GM21526 (cell line): ENCODE results near the gene RAB30.
"Not testable (repeated sequence)": the region's sequence is repeated elsewhere in the genome, so short reads cannot be mapped to it uniquely, and the experiment has no call there.

Experiments used
- ATAC-seq: cut with Tn5 transposase; IDR thresholded peaks from one replicate; pipeline ENCODE4 v1.9.1; 2021; ENCODE audit warnings: moderate library complexity; ENCODE audit not compliant: unreplicated experiment, low FRiP score

RAB30 gene

DNA sequence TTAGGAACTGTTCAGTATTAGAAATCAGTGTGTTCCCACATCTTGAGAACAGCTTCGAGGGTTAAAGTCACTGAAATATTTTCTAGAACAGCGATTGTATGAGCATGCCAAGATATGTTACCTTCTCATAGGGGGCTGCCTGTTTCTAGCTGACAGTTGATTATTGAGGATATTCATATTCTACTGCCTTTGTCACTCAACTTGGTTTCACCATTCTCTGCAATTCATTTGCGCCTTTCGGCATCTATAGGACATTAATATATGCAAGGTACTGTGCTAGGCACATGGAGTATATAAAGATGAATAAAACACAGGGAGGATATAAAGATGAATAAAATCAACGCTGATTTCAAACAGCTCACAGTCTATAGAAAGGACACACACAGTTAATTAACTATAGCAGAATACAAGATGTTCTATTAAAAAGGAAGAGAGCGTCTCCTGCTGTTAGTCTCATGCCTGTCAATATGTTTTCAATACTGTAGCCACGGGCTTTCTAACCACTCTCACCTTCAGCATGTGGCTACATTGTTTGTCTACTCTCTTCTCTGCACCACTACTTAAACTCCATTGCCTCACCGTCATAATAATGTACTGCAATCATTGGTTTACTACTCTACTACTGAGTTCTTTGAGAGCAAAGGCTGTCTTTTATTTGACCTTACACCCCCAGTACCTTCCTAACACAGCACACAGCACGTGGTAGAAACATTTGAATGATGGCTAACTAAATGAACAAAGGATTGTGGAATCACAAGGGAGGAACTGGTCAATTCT, 81.9 kb downstream of the RAB30 start:
- no peak for ATAC-seq

DNA sequence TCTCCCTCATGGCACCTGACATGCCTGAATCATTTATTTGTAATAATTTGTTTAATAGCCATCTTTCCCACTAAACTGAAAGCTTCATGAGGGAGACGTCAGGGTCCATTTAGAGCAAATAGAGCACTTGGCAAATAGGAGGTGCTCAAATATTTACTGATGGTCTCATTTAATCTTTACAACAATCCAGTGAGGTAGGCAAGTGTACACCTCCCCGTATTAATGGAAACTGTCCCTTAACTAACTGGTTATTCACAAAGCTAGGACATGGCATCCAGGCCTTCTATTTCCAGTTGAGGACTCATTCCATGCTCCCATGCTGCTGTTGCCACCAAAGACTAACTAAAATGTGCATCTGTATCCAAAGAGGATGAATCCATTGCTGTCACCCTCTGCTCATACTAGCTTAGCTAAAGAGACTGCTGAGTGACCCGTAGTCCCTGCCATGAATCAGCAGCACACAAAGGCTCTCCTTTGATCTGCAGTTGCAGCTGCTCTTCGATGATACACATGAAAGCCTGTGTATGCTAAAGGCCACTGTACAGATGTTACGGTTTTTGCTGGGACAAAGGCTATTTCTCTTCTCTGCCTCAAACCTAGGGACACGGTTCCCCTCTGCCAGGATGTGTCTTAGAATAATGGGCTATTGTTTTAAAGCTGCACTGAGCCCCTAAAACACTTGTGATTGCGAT, 82.6 kb downstream of the RAB30 start:
- no peak for ATAC-seq

DNA sequence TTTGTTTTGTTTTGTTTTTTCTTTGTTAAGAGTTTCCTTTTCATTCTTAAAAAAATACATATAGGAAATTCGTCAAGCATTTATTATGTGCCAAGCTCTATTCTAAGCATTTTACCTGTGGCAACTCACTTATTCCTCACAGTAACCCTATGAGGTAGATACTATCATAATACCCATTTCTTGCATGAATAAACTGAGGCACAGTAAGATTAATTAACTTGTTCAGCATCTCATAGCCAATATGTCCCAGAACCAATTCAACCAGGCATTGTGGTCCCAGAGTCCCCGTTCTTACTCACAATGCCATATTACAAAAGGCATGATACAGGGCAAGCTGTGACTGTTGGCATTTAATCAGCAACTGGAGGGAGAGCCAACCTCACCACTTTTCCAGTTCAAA, 83.7 kb downstream of the RAB30 start:
- ATAC-seq = no peak

DNA sequence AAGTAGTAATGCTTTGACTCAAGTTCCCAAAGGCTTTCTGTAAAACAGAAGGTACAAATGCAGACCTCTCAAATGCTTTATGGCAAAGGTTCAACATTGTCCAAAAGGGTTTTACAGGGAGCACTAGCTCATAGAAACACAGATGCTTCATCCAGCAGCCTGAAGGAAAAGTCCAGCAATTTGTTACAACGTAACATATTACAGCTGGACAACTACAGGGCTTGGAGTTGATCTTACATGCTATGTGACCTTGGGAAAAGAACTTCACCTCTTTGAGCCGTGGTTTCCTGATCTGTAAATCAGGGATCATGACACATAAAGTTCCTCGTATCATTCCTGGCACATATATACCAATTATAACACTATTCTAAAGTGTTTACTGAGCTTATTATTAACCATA, 85.3 kb downstream of the RAB30 start:
- ATAC-seq = no peak

DNA sequence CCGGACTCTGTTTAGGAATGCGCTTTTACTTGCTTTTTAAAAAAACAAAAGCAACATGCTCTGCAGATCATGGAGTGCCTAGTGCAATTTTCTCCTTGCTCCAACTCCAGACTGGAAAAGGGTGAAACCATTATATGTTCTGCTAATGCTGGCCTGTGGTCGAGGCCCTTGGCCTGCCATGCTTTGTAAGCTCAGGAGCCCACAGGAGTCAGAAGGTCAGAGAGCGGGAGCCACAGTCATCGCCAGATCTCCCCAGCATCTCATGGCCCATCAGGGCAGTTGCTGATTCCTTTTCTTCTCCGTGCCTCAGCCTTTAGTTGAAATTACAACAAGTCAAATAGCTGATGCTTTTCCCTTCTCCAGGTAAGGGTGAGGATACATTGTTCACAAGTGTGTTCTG, 89.8 kb downstream of the RAB30 start:
- no peak for ATAC-seq

DNA sequence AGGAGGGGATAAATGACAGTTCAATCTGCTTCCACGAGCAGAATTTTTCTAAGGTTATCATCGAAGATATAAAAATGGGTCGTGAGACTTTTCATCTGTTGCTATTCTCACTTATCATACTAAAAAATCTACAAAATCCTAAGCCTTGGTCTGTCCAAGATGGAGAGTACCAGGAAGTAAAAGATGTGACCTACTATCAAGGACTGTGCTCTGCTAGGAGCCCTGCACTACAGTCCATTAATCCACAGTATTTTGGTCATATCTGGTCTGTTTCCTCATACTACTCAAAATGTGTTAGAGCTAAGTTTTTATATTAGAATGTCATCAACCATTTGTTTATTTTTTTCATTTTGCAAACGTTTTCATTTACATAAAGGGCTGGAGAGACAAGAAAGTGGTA, 90.8 kb downstream of the RAB30 start:
- no peak for ATAC-seq

DNA sequence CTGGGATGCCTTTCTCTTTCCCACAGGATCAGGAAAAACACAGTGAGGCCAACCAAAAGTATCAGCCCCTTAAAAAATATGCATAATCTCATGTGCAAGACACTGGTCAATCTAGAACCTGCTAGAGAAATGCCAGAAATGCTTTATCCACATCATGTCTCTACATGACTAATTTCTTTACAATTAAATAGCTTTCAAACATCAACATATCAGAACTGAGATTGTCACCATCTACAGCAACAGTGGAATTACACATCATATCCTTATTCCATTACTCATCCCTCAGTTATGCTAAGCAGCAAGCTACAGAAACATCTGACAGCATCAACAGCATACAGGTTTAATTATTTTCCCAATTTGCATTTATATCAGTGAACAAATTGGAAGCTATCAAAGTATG, 91.4 kb downstream of the RAB30 start:
- no peak for ATAC-seq

DNA sequence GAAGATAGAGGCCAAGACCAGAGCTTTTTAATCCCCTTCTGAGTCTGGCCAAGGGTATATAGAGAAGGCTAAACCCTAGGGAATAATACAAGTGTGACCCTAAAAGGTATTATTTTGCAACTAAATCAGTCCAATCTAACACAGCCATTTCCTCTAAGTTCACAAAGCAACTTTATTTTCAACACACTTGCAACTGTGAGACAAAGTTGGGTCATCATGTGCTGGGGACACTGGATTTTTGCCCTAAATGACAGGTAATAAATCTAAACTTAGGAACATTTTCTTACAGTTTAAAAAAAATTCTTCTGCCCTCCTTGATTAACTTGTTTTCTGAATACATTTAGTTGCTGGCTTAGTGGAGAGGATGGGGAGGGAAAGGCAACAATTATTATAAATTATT, 91.9 kb downstream of the RAB30 start:
- ATAC-seq = no peak

DNA sequence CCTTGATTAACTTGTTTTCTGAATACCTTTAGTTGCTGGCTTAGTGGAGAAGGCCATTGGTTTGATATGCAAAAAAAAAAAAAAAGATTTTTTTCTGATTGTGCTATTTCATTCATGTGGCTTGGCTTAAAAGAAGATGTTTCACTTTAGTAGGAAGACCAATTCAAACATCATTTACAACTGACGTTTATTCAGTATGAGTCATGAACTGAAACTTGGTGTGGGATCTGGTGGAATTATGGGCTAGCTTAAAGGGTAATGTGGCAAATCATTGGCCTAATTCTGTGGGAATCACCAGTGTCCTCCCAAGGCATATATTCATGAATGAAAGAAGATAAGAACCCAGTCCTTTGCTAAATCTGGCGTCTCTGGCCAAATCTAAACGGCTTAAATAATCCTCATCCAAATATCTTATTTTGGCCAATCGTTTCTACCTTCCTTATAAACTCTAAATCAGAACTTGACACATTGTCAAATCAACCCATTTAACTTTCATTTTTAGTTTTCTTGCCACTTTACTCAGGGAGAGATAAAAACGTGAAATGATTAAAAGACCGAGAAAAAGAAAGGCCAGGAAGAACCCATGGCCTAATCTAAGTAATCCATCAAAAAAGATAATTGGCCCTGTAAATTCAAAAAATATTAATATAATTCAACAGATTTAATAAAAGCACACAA, 93.1 kb downstream of the RAB30 start:
- no peak for ATAC-seq

DNA sequence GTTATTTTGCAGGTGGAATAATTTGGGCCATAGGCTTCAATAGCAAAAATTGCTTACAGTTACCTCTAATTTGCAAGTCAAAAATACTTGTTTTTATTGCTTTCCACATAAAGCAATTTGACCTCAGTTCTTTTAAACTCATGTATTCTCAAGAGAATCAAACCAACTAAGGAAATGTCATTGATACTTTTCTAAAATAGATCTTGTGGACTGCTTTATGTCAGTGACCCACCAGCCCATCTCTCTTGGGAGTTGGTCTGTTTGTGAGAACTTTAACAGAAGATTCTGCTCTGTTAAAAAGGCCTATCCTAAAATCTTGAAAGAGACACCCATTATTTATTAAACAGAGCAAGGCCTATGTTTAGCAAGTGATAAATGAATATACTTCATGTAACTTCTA, 94.9 kb downstream of the RAB30 start:
- ATAC-seq = no peak

DNA sequence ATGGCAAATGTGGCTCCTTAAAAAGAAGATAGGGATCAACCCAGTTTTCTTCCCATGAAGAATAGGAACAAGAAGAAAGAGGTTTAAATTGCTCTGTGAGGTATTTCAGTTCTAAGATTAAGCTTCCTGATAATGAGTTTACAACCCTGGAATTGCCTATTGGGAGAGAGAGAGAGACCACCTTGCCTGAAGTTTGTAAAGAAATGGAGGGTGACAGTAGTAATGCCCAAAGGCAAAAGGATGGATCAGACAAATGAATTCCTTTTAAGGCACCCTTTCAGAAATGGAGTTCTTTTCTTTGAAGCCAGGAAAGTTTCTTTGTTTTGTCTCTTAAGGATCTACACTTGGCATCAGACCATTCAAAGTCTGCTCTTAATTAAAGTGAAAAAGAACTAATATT, 95.8 kb downstream of the RAB30 start:
- no peak for ATAC-seq

DNA sequence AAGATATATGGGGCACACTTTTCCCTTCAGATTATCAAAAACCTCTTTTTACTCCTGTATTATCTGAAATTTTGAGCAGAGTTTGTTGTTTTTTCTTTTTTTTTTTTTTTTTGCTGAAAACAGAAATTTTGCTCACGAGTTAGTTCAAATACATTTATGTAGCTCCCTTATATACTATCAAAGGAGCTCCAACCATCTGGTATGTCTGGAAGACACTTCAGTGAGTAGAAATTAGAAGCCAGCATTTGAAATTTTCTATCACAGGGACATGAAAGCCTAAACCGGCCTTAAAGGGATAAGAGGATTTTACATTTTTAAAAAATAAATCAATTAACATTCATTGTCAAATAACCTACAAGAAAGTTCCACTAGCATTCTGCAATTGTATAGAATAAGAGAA, 96.8 kb downstream of the RAB30 start:
- ATAC-seq = no peak

DNA sequence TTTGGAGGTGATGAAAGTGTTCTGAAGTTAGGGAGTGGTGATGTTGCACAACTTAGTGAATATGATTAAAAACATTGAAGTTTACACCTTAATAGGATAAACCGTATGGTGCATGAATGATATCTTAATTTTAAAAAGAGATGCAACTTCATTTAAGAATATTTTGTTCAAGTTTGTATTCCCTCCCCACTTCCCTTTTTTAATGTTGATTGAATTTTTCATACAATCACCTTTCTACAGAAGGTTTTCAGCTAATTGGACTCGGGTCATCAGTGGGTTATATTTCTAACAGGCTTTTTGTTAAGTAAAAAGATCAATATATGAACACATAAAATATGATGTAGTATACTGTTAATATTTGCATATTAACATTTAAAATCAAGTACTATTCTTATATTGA, 97.6 kb downstream of the RAB30 start:
- ATAC-seq = no peak

DNA sequence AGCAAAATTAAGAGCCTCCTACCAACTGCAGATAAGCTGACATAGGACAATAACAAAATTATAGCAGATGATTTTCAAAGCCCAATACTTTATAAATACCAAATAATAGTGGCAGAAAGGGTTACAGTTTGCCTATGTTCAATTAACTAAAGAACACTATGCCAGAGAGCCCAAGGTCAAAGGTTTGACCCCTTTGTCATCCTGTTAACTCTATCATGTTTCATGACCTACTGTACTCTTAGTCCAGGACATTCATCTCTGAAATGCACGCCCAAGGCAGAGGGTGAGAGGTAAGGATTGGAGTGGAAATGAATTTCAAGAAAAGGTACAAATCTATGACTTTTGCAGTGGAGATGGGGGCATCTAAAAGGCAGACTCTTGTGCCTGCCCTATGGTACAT, 99.6 kb downstream of the RAB30 start:
- no peak for ATAC-seq

DNA sequence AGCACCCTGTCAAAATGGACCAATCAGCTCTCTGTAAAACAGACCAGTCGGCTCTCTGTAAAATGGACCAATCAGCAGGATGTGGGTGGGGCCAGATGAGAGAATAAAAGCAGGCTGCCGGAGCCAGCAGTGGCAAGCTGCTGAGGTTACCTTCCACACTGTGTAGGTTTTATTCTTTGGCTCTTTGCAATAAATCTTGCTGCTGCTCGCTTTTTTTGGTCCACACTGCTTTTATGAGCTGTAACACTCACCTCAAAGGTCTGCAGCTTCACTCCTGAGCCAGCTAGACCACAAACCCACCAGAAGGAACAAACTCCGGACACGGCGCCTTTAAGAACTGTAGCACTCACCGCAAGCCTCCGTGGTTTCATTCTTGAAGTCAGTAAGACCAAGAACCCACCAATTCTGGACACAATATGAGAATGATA, 100.2 kb downstream of the RAB30 start:
- not testable (repeated sequence) for ATAC-seq

DNA sequence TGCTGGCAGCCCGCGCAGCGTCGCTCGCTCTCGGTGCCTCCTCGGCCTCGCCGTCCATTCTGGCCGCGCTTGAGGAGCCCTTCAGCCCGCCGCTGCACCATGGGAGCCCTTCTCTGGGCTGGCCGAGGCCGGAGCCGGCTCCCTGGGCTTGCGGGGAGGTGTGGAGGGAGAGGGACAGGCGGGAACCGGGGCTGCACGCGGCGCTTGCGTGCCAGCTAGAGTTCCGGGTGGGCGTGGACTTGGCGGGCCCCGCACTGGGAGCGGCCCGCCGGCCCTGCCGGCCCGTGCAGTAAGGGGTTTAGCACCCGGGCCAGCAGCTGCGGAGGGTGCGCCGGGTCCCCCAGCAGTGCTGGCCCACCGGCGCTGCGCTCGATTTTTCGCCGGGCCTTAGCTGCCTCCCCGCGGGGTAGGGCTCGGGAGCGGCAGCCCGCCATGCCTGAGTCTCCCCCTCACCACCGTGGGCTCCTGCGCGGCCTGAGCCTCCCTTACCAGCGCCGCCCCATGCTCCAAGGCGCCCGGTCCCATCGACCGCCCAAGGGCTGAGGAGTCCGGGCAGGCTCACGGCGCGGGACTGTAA, 101.1 kb downstream of the RAB30 start:
- ATAC-seq = not testable (repeated sequence)

DNA sequence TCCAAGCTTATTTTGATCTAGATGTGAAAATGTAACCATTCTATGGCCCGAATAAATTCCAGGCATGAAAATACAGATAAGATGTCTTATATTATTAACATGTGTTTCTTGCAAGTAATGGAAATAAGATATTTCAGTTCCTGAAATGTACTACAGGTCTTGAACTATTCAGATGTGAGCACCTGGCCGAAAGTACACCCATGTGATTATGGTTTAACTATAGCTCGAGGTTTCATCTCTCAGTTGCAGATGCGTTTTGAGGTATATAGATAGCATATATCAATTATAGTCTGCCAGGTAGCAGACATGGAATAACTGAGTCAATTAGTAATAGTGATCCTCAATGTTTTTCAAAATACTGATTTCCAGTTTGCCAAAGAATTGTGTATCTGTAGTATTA, 101.9 kb downstream of the RAB30 start:
- peak; percentile 96 for ATAC-seq

DNA sequence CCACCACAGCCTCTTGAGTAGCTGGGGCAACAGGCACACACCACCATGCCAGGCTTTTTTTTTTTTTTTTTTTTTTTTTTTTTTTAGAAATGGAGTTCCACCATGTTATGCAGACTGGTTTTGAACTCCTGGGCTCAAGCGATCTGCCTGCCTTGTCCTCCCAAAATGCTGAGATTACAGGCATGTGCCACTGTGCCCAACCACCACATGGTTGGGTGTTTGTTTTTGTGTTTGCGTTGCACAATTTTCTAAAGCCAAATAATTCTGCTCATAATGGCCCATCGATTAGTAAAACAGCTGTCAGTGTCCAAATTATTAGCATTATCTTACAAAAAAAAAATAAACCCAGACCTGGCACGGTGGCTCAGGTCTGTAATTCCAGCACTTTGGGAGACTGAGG, 104.3 kb downstream of the RAB30 start:
- no peak for ATAC-seq

DNA sequence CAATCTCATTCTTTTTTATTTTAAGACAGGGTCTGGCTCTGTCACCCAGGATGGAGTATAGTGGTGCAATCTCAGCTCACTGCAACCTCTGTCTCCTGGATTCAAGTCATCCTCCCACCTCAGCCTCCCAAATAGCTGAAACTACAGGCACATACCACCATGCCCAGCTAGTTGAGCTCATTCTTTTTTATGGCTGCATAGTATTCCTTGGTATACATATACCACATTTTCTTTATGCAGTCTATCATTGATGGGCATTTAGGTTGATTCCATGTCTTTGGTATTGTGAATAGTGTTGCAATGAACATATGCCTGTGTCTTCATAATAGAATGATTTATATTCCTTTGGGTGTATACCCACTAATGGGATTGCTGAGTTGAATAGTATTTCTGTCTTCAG, 109.7 kb downstream of the RAB30 start:
- ATAC-seq = not testable (repeated sequence)

DNA sequence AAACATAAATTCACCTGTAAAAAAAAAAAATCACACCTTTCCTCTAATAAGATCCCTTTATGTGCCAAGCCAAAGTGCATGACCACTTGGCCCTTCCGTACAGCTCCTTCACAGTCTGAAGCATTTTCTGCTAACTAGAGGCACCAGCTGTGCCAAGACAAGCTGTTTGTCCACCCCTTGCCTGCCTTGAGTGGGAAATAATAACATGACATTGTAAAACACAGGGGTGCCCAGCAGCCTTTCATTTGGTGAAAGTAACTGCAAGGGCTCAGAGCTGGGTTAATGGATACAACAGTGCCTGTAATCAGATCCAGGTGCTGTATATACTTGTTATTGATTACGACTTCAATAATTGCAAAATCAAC, 110.9 kb downstream of the RAB30 start:
- ATAC-seq = no peak

DNA sequence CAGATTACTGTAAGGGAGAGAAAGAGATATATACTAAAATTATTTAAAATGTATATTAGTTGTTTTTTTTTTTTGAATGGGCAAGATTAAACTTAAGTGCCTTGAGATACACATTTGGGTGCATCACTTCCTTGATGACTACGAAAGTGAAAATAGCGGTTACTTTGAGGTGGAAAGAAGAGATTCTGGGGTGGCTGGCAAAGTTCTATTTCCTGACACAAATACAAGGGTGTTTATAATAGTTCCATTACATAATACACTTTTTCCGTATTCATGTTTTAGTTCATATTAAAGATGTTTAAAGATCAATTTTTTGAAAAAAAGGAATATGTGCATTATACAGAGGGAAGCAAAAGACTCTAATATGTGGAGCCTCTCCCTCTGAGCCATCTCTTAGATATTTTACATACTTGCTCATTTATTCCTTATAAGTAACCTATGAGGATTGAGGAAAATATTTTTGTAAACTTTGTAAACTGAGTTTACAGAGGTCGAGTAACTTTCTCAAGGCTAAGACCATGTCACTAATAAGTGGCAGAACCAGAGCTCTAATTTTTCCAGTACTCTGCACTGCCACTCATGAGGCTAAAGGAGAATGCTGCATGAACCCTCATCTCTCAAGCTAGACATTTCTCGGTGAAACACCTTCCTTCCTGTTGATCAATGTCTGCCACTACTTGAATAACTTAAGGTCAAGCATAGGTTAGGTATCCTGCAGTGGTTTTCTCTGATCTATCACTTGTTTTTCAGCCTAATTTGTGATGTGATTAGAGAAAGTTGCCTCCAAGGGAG, 111.5 kb downstream of the RAB30 start:
- peak; percentile 94 for ATAC-seq
